Central memory CD4-positive, alpha-beta T cell (primary cell): ENCODE measurements around the gene HSD3B2.

ENCODE experiments used
- DNase-seq: peaks from one replicate; pipeline ENCODE4 v3.0.0; 2022

The HSD3B2 gene

DNA sequence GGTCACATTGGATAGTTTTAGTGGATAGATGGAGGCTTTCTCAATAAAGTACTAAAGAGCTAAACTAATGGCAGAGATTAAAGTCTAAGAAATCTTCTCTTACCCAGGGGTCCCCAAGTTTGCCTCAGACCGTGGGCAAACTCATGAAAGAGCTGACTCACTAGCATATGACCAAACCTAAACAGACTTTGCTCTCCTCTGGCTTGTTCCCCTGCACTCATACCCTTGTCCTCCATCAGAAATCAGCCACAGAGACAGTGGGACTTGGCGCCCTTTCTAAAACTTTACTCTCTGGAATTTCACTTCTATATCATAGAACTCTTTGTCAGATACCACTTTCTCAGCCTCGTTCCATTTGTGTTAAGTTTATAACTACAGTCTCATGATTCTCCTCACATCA lies 17.0 kb upstream of the HSD3B2 start:
- no peak for DNase-seq

DNA sequence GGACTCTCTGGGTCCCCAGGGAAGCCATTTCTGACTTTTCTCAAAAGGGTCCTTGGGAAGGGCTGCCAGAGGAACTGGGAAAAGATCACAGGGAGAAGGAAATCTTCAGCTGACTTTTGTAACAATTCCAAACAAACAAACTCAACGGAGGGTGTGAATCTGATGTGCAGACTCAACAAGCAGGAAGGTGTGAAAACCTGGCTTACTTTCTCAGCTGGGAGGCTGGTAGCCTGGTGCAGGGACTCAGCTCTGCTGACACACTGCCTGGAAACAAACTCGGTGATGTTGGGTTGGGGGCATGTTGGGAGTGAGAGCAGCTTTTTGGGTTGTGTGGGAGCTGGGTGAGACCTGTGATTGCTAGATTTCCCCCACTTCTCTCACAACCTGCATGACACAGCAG lies 10.2 kb upstream of the HSD3B2 start:
- no peak for DNase-seq

DNA sequence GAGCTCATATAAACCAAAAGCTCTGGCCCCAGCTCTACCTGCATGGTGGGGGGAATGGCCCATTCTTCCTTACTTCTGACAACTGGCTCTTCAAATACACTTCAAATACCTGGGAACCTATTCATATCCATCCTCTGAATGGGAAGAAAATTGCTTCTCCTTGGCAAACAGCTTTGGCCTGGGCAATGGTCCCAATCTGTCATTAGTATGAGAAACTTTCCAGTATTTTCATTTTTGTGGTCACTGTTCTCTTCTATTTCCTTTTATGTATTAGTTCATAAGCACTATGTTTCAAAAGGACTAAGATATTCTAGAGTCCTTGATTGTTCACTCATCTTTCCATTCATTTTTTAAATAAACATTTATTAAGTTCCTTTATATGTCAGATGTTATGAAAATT lies 5.2 kb upstream of the HSD3B2 start:
- no peak for DNase-seq

DNA sequence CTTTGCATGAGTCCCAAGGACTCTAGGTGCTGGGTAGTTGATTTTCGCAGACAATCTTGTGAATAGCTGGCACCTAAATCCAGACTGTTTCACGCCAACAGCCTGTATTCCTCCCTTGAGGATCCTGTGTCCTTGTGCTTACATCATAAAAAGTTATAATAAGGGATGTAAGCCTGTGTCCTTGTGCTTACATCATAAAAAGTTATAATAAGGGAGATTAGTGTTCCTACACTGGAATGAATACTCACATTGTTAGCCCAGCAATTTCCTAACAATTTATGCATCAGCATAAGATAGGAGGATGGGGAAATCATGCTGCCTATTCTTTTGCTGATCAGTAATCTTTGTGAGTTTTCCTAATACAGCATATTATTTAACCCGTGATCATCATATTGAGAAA lies 4.0 kb upstream of the HSD3B2 start:
- no peak for DNase-seq

DNA sequence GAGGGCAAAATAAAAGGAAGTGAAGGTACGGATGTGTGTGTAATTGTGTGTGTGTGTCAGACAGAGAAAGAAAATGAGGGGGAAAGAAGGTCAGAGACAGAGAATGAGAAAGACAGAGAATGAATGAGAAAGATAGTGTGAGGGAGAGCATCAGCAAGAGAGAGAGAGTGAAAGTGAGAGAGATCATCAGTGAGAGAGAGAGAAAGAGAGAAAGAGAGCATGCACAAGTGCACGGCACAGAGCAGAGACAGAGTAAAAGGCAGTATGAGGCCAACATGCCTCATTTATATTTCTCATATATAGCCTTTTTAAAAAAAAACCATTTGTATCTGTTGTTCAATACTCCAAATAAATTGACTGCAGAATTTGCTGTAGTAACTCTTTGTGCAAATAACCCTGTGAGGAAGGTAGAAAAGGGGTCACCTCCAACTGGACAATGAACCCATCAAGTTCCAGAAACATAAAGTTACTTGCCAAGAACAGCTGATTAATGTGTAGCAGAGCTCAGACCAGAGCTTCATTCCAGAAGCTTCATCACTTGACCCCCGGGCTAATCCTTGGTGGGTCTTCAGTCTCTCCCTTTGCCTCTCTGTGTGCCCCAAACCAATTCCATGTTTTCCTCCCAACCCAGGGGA lies 1.2 kb downstream of the HSD3B2 start:
- no peak for DNase-seq

DNA sequence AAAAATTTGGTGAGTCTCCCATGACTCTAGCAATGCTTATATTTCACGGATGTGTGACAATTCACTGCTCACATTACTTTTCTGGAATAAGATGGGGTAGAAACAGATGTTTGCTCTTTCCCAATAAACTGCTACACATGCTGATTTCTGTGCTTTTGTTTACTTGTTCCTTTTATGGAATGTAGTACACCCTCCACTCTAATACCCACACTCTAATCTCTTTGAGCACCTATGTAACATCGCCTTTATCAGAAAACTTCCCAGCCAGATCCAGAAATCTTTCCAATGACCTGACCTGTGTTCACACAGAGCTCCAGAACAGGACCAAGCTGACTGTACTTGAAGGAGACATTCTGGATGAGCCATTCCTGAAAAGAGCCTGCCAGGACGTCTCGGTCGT lies 4.2 kb downstream of the HSD3B2 start:
- DNase-seq, result no peak

DNA sequence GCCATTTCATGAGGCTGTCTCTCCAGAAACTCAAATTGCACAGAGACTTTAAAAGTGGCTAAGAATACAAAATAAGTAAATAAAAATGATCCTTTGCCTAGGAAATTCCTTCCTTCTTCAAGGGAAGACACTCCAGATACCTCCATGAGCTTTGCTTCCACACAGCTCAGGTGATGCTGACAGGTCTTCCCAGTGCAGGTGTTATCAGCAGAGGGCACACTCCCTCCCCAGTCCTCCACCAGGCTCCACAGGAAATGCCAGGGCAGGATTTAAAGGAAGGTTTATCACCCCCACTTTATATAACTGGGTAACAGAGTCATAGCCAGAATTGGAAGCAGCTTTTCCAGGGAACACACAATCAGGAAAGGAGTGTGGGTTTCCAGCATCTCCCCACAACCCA lies 5.7 kb downstream of the HSD3B2 start:
- DNase-seq, result no peak

DNA sequence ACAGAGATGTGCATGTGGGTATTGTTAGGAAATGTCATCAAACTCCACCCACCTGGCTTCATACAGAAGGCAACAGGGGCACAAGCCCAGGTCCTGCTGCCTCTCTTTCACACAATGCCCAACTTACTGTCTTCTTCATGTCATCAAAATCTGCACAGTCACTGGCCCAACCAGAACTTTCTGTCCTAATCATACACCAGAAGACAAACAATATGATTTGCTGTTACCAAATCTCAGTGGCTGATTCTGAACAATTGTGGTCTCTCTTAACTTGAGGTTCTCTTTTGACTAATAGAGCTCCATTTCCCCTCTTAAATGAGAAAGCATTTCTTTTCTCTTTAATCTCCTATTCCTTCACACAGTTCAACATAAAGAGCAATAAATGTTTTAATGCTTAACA lies 7.7 kb downstream of the HSD3B2 start:
- DNase-seq, result no peak

DNA sequence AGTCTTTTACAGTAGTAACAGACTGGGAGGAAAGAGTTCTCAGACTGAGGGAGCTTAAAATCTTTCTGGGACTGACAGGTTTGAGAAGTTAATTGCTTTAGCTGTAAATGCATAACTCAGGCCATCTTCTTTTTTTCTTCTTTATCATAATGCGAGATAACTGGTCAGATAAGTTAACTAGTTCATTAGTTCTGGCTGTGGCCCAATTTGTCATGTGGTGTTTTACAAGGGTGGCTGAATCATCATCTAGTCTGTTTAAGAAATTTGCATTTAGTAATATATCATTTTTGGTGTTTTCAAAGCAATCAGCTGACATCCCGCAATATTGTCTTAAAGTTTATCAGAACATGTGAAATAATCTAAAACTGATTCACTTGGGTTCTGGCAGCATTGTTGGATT lies 14.0 kb downstream of the HSD3B2 start:
- no peak for DNase-seq

DNA sequence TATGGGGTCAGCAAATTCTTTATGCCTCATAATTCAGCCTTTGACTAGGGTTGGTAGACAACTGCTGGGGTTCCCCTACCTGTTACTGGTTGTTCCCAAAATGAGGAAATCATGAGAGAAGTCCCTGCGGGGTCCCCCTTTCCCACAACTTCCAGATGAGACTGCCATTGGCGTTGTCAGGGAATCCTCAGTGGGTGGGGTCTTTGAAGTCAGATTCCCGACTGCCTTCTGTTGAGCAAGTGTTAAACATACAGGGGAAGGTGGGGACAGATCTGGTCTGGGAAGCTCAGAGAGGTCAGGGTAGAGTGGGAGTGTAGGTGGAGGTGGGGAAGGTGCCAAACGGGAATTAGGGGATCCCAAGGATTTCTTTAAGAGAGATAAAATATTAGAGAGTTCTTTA lies 14.7 kb downstream of the HSD3B2 start:
- no peak for DNase-seq

DNA sequence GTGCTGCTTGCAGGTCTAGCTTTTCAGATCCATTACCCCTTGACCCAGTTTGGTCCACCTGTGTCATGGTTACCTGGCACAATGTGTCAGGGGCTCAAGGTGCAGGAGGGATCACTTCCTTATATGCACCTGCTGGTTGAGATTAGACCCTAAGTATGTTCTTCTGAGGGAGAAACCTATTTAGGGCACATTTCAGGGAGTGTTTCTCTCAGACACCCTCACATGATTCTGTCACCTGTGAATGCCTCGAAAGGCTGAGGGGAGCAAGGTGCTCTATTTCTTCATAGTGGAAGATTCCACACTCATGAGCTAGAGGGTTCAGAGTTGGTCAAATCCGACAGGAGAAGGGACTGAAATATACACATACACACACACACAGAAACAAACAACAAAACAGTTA lies 15.5 kb downstream of the HSD3B2 start:
- no peak for DNase-seq

DNA sequence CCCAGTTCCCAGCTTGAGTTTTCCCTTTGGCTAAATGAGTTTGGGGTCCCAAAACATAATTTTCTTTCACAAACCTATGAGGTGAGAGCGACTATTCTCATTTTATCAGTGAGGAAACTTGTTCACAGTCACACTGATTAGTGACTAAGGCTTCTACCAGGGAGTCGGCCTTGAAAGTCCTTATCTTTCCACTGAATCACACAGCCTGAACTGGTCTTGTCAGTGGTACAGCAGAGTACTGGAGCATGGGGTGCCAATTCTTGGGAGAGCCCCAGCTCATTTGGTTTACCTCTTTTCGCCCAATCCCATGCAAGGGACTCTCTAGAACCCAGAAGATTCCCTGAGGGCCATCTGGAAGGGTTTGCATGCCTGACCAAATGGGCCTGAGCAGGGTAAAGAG lies 16.9 kb downstream of the HSD3B2 start:
- DNase-seq, result no peak

DNA sequence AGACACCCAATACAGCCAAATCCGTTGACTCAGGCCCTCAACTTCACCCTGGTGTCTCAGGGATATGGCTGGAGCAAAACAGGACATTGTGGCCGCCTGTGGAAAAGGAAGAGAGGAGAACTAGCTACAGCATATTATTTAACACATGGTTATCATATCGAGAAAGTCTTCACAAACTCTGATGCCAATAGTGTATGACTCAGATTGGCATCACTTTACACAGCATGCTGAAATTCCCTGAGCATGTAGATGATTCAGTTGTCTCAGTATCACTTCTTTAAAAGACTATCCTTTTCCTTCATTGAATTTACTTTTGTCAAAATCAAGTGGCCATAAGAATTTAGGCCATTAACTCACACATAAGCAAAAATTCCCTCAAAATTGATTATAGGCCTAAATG lies 20.1 kb downstream of the HSD3B2 start:
- DNase-seq, result no peak

DNA sequence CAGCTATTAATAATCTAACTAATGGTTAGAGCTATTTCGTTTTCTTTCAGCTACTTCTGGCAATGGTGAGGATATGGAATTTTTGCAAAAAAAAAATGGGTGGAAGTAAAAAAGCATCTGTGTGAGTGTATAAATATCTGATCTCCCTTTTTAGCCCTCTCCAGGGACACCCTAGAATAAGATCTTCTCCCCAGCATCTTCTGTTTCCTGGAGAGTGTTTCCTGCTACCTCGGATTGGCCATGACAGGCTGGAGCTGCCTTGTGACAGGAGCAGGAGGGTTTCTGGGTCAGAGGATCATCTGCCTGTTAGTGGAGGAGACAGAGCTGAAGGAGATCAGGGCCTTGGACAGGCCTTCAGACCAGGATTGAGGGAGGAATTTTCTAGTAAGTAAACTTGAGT lies 23.8 kb downstream of the HSD3B2 start:
- no peak for DNase-seq

DNA sequence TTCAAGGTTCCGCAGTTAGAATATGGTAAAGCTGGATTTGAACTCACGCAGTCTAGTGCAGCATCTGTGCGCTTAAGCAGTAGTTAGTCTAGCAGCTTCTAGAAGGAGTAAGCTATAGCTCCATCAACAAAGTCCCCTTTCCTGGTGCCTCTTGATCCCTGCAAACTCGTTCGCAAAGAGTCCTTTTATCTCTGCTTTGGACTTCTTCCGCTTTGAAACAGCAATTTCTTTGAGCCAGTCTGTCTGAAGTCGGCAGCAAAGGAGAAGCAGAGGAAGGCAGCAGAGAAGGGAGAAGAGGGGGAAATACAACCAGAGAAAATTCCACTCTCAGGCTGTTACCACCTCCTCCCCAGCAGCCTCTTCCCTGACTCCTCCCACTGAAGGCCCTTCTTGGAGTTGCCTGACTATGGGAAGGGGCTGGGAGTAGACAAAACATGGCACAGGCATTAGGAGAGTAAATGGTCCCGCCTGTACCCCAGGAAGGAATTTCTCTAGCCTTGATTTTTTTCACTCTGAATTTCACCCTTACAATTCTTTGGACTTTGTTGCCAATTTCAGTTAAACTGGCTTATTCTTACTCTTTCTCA lies 25.9 kb downstream of the HSD3B2 start:
- DNase-seq, result no peak

DNA sequence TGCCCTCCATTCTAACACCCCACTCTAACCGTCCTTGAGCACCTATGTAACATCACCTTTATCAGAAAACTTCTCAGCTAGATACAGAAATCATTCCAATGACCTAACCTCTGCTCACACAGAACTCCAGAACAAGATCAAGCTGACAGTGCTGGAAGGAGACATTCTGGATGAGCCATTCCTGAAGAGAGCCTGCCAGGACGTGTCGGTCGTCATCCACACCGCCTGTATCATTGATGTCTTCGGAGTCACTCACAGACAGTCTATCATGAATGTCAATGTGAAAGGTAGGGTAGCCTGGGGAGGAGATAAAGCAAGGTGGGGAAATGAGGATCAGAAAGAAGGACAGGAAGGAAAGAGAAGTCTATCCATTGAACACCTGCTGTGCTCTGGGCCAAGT lies 27.8 kb downstream of the HSD3B2 start:
- no peak for DNase-seq

DNA sequence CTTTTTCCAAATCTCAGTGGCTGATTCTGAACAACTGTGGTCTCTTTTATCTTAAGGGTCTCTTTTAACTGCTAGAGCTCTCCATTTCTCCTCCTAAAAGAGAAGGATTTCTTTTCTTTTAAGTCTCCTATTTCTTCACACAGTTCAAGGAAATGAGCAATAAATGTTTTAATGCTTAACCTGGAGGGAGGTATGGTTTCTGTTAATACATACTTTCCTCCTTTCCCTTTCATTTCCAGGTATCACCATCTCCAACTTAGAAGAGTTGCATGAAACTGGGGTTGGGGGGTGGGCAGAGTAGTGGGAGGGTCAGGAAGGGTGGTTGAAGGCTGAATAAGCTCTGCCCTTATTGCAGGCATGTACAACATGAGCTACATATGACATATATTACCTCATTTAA lies 31.4 kb downstream of the HSD3B2 start:
- DNase-seq, result no peak

DNA sequence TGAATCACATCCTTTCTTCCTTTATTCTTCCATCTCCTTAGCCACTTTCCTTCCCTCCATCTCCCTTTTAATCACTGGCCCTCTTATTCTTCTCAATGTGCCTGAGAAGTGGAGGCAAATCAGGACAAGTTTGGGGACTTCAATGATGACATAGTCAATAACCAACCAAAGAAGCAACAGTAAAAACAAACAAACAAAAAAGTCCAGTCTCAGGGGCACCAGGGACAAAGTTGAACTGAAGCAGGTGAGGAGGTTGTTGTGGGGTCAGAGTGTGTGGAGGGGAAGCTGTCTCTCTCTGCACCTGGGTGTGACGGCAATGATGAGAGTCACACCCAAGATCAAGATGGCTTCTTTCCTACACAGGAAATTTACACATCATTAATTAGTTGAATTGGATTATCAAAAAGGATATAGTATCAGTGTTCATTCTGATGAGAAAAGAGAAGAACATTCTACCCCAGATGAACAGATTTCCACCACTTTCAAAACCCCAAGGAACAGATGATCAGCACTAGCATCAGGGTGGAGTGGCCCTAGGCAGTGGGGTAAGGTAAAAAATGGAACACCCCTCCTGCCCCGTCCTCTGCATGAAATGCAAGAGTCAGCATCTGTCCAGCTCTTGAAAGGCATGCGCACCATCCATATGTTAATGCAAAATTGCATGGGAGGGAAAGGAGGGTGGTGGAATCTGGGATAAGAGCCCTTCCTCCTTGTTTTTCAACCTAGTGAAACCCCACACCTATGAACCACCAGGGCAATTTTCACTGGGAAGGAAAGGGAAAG lies 32.6 kb downstream of the HSD3B2 start:
- DNase-seq, result no peak

DNA sequence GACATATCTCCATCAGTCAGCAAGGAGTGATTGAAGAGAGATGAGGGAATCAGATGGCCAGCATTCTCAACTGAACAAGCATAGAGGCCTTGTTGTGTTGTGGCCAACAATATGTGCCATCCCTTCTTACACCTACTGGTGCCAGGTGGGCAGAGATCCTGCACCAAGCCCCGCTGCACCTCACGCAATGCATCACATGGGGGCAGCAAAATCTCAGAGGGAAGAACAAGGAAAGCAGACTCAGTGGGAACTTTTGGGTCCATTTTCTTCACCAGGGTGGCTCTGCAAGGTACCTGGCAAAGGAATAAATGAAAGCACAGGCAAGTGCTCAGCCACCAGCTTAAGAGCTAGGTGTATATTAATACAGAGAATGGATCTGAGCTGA lies 33.2 kb downstream of the HSD3B2 start:
- no peak for DNase-seq

DNA sequence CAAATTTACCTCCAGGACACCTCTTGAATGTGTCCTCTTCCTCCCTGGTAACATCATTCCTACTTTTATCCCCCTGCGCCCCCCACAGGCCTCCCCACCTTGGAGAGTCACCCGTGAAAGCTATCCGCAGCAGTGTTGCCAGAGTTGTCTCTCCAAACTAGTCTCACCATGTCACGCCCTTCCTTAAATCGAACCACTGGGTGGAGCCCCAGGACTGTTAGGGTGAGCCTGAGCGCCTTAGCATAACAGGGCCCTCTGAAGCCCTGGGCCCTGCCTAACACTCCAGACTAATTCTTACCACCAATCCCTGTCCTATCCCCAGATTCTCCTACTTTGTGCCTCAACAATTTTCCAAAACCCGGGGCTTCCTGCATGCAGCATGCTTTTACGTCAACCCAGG lies 35.0 kb downstream of the HSD3B2 start:
- DNase-seq, result no peak

DNA sequence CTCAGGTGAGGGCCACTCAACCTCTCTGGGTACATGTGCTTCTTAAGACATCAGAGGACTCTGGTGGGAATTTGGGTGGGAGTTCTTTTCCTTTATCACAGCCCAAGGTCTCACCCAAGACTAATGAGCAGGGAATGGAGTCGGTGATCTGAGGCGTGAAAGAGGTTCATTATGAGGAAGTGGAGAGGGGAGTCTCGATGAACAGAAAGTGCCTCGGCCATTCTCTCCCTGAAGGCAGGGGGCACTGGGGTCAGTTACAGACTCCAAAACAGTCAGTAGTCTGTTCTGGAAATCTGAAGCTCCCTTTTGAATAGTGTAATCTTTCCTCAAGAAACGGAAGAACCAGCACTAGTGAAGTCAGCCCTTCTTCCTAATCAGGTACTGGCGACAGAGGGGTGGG lies 36.2 kb downstream of the HSD3B2 start:
- no peak for DNase-seq

DNA sequence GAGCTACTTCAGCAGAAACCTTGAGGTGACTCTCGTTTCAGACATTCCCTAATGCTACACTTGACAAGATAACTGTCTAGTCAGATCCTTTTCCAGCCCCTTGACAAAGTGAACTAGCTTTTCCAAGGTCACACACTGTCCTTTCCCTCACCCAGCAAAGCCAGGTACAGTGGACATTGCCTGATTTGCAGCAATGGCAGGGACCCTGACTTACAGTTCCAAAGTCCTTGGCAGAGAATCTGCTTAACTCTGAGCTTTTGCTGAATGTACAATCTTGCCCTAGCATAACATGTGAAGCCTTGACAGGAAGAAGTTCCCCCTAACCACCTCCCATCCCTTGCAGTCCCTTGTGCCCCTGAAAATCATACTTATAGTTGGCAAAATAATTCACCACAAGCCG lies 37.1 kb downstream of the HSD3B2 start:
- DNase-seq, result no peak

DNA sequence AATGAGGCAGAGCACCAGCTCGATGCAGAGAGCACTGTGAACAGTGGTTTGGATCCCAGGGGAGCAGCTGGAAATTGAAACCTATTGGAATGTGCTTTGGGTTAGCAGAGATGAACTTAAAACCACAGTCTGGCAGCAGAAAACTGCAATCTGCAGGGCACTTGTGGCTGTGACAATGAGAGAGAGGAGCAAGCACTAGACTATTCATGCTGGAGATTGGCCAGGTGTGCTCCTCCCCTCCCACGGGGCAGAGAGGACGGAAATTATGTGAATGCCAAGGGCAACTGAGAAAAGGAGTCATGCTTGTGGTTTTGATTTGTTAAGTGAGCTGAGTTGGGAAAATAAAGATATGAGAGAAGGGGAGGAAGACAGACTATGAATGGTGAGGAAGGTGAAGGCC lies 38.1 kb downstream of the HSD3B2 start:
- DNase-seq, result no peak

DNA sequence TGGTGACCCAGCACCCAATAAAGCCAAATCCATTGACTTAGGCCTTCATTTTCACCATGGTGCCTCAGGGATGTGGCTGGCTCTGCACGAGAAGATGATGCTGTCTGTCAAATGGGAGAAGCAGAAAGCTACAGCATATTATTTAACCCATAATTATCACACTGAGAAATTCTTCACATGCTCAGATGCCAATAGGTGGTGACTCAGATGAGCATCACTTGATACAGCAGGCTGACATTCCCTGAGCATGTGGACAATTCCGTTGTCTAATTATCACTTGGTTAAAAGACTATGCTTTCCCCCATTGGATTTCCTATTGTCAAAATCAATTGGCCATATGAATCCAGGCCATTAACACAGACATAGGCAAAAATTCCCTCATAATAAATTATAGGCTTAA lies 48.0 kb downstream of the HSD3B2 start:
- no peak for DNase-seq

DNA sequence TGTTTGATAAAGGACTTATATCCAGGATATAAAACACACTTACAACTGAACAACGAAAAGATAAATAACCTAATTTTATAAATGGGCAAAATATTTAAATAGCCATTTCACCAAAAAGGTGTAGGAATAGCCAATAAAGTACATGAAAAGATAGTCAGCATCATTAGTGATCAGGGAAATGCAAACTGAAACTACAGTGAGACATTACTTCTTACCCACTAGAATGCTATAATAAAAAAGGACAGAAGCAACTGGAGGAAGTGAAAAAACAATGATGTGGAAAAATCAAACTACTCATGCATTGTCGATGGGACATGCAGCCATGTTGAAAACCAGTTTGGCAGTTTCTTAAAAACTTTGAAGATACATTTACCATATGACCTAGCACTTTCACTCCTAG lies 48.6 kb downstream of the HSD3B2 start:
- no peak for DNase-seq
